C4-2B (cell line): ENCODE results near the gene RC3H2.

Experiments
- ZFX ChIP-seq: fragments of 450-650 bp; IDR thresholded peaks from 2 replicates; pipeline ENCODE4 v1.6.1; 2017
- TF ChIP-seq, protein P1 (sequence below): fragments of 450-650 bp; conservative IDR thresholded peaks from 2 replicates; pipeline ENCODE4 v1.5.1; 2017; ENCODE audit warnings: mild to moderate bottlenecking

DNA sequence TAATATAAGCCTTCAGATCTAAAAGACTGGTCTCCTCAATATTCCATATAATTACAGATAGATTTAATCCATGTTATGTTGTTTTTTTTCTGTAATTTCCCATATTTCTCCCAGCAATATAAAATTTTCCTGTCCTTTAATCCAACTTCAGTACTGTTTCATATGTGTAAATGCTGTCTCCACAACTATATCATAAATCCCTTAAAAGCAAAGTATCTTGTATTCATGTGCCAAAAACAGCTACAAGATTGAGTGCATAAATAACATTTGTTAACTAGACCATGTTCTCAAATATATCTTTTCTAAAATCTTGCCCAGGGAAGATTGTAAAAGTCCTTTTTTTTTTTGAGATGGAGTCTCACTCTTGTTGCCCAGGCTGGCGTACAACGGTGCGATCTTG lies 41.8 kb downstream of the RC3H2 start:
- TF ChIP-seq, protein P1, sequence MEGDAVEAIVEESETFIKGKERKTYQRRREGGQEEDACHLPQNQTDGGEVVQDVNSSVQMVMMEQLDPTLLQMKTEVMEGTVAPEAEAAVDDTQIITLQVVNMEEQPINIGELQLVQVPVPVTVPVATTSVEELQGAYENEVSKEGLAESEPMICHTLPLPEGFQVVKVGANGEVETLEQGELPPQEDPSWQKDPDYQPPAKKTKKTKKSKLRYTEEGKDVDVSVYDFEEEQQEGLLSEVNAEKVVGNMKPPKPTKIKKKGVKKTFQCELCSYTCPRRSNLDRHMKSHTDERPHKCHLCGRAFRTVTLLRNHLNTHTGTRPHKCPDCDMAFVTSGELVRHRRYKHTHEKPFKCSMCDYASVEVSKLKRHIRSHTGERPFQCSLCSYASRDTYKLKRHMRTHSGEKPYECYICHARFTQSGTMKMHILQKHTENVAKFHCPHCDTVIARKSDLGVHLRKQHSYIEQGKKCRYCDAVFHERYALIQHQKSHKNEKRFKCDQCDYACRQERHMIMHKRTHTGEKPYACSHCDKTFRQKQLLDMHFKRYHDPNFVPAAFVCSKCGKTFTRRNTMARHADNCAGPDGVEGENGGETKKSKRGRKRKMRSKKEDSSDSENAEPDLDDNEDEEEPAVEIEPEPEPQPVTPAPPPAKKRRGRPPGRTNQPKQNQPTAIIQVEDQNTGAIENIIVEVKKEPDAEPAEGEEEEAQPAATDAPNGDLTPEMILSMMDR, result no peak
- no peak for TF ChIP-seq ZFX
